Measurements from ENCODE around the gene ARSK.

GRCh38 chr5:95620870-95621838, 66.3 kb downstream of the ARSK start:
- TF ChIP-seq CTCF (IDR thresholded peaks at IDR 0.05) (no peak), POLR2A (IDR thresholded peaks at IDR 0.05) (no peak)

Data from uterus (tissue), 2 donors.